MG63 (cell line): ENCODE measurements around the gene OCSTAMP. TPM values are rescaled to one million over a fixed set of nuclear protein-coding genes. Genes with fewer than 3 reads are reported as not detected.

Source experiments
- DNase-seq: peaks from one replicate; pipeline ENCODE4 v3.0.0-alpha.2; 2020
- H3K27me3 ChIP-seq: fragments of 250-450 bp; sonication (Bioruptor Pico); 2 replicates; pipeline ENCODE4 v1.5.1; 2020; ENCODE audit warnings: mild to moderate bottlenecking, moderate library complexity
- H3K36me3 ChIP-seq: fragments of 250-450 bp; sonication (Bioruptor Pico); 2 replicates; pipeline ENCODE4 v1.5.1; 2020; ENCODE audit warnings: mild to moderate bottlenecking, moderate library complexity
- H3K4me3 ChIP-seq: fragments of 250-450 bp; sonication (Bioruptor Pico); 2 replicates; pipeline ENCODE4 v1.5.1; 2020; ENCODE audit warnings: mild to moderate bottlenecking, moderate library complexity
- H3K9me3 ChIP-seq: fragments of 250-450 bp; sonication (Bioruptor Pico); 2 replicates; pipeline ENCODE4 v1.5.1; 2020; ENCODE audit warnings: mild to moderate bottlenecking, moderate library complexity
- total RNA-seq: library from RNA; depleted of rRNA; stranded (reverse); fragments of >200 nt; shearing (Covaris generic); gene quantifications from 2 replicates; pipeline ENCODE4 v1.2.3, GENCODE V29; 2014; ENCODE audit warnings: low replicate concordance

The OCSTAMP gene
- total RNA-seq, 1 experiment from 2014 or later: not detected

- H3K9me3 ChIP-seq: no peaks in the 10 kb centered on the region
- DNase-seq: no peak
- no peaks in the 10 kb centered on the region for H3K27me3 ChIP-seq
- H3K4me3 ChIP-seq: no peak overlapping the region
- no peaks in the 10 kb centered on the region for H3K36me3 ChIP-seq
These were observed 26.4 kb upstream of the OCSTAMP start for GRCh38 chr20:46576774-46577395.

- Histone ChIP-seq H3K27me3 (no peaks in the 10 kb centered on the region), H3K9me3 (no peaks in the 10 kb centered on the region), H3K36me3 (no peaks in the 10 kb centered on the region), H3K4me3 (no peak overlapping the region)
- DNase-seq: no peak
These were observed 25.5 kb upstream of the OCSTAMP start for GRCh38 chr20:46575937-46576461.

- Histone ChIP-seq H3K27me3 (no peaks in the 10 kb centered on the region), H3K9me3 (no peaks in the 10 kb centered on the region)
- no peak for DNase-seq
These were observed 24.9 kb upstream of the OCSTAMP start for GRCh38 chr20:46575394-46575793.

GRCh38 chr20:46573788-46574584 is 23.5 kb upstream of the OCSTAMP start:
- H3K27me3 ChIP-seq: no peaks in the 10 kb centered on the region

More at GRCh38 chr20:46575394-46575793, 24.9 kb upstream of the OCSTAMP start:
- no peaks in the 10 kb centered on the region for H3K36me3 ChIP-seq
- H3K4me3 ChIP-seq: no peak overlapping the region

GRCh38 chr20:46573234-46573633 is 22.8 kb upstream of the OCSTAMP start:
- H3K27me3 ChIP-seq: no peaks in the 10 kb centered on the region
- H3K36me3 ChIP-seq: no peaks in the 10 kb centered on the region
- DNase-seq: no peak
- no peak overlapping the region for H3K4me3 ChIP-seq
- no peaks in the 10 kb centered on the region for H3K9me3 ChIP-seq

More at GRCh38 chr20:46573788-46574584, 23.5 kb upstream of the OCSTAMP start:
- Histone ChIP-seq H3K9me3 (no peaks in the 10 kb centered on the region), H3K36me3 (no peaks in the 10 kb centered on the region), H3K4me3 (no peak overlapping the region)
- DNase-seq: no peak

- DNase-seq: no peak
- Histone ChIP-seq H3K4me3 (no peak overlapping the region), H3K27me3 (no peaks in the 10 kb centered on the region), H3K9me3 (no peaks in the 10 kb centered on the region), H3K36me3 (no peaks in the 10 kb centered on the region)
These were observed 22.3 kb upstream of the OCSTAMP start for GRCh38 chr20:46572790-46573189.

GRCh38 chr20:46572153-46572552 is 21.7 kb upstream of the OCSTAMP start:
- peak; percentile 20 for DNase-seq
- Histone ChIP-seq H3K4me3 (no peak overlapping the region), H3K27me3 (no peaks in the 10 kb centered on the region), H3K9me3 (no peaks in the 10 kb centered on the region), H3K36me3 (no peaks in the 10 kb centered on the region)

- Histone ChIP-seq H3K36me3 (no peaks in the 10 kb centered on the region), H3K27me3 (no peaks in the 10 kb centered on the region), H3K4me3 (no peak overlapping the region), H3K9me3 (no peaks in the 10 kb centered on the region)
- no peak for DNase-seq
These were observed 21.0 kb upstream of the OCSTAMP start for GRCh38 chr20:46571418-46571817.

GRCh38 chr20:46570956-46571355 is 20.5 kb upstream of the OCSTAMP start:
- H3K4me3 ChIP-seq: no peak overlapping the region
- DNase-seq: no peak
- H3K36me3 ChIP-seq: no peaks in the 10 kb centered on the region
- H3K27me3 ChIP-seq: no peaks in the 10 kb centered on the region
- H3K9me3 ChIP-seq: no peaks in the 10 kb centered on the region

- Histone ChIP-seq H3K27me3 (no peaks in the 10 kb centered on the region), H3K4me3 (no peak overlapping the region), H3K36me3 (no peaks in the 10 kb centered on the region), H3K9me3 (no peaks in the 10 kb centered on the region)
- no peak for DNase-seq
These were observed 19.5 kb upstream of the OCSTAMP start for GRCh38 chr20:46569961-46570360.

- no peaks in the 10 kb centered on the region for H3K36me3 ChIP-seq
- H3K4me3 ChIP-seq: no peak overlapping the region
- no peaks in the 10 kb centered on the region for H3K9me3 ChIP-seq
- peak; percentile 48 for DNase-seq
- H3K27me3 ChIP-seq: no peaks in the 10 kb centered on the region
These were observed 18.2 kb upstream of the OCSTAMP start for GRCh38 chr20:46568570-46569129.

- H3K36me3 ChIP-seq: no peaks in the 10 kb centered on the region
- DNase-seq: no peak
- H3K4me3 ChIP-seq: no peak overlapping the region
- no peaks in the 10 kb centered on the region for H3K27me3 ChIP-seq
- H3K9me3 ChIP-seq: no peaks in the 10 kb centered on the region
These were observed 15.7 kb upstream of the OCSTAMP start for GRCh38 chr20:46566125-46566524.

- H3K27me3 ChIP-seq: no peaks in the 10 kb centered on the region
- no peak overlapping the region for H3K4me3 ChIP-seq
- no peaks in the 10 kb centered on the region for H3K36me3 ChIP-seq
- no peaks in the 10 kb centered on the region for H3K9me3 ChIP-seq
- no peak for DNase-seq
These were observed 13.9 kb upstream of the OCSTAMP start for GRCh38 chr20:46564241-46564957.

GRCh38 chr20:46563860-46564221 is 13.4 kb upstream of the OCSTAMP start:
- Histone ChIP-seq H3K9me3 (no peaks in the 10 kb centered on the region), H3K36me3 (no peaks in the 10 kb centered on the region), H3K4me3 (no peak overlapping the region), H3K27me3 (no peaks in the 10 kb centered on the region)
- no peak for DNase-seq

GRCh38 chr20:46563170-46563859 is 12.9 kb upstream of the OCSTAMP start:
- no peaks in the 10 kb centered on the region for H3K9me3 ChIP-seq
- no peaks in the 10 kb centered on the region for H3K27me3 ChIP-seq
- no peak for DNase-seq
- no peak overlapping the region for H3K4me3 ChIP-seq
- no peaks in the 10 kb centered on the region for H3K36me3 ChIP-seq

GRCh38 chr20:46562373-46563169 is 12.1 kb upstream of the OCSTAMP start:
- Histone ChIP-seq H3K4me3 (peak overlapping the region; percentile 30), H3K9me3 (no peaks in the 10 kb centered on the region), H3K27me3 (no peaks in the 10 kb centered on the region), H3K36me3 (no peaks in the 10 kb centered on the region)
- DNase-seq: peak; percentile 67
